NCI-H748 (cell line): Measurements from ENCODE around the gene GFOD2.
"Not testable (repeated sequence)": the region's sequence is repeated elsewhere in the genome, so short reads cannot be mapped to it uniquely, and the experiment has no call there.

Experiments
- DNase-seq: peaks from one replicate; lab custom pipeline; 2025; ENCODE audit not compliant: unreplicated experiment; lab: John Stamatoyannopoulos, UW

GFOD2 gene

DNA sequence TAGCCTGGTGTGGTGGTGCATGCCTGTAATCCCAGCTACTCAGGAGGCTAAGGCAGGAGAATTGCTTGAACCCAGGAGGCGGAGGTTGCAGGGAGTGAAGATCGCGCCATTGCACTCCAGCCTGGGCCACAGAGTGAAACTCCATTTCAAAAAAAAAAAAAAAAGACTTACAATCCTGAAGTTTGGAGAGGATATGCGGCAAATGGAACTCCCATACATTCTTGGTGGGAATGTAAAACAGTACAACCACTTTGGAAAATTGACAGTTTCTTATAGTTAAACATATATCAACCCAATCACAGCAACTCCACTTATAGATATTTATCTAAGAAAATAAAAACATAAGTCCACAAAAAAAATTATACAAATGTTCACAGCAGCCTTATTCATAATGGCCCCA lies 11.9 kb downstream of the GFOD2 start:
- no peak for DNase-seq

DNA sequence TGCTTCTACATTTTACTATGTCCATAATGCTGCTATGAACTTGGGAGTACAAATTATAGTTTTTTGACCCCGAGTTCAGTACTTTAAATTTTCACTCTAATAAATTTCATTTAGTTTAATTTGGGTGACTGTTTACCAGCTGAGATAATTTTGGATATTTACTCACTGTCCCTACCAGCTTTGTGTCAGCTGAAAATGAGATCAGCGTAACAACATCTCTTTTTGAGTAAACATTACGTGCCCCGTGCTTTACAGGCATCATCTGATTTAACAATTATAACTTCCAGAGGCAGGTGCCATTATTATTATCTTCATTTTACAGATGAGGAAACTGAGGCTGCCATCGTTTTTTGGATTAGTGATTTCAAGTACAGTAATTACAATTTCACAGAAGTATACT lies 15.0 kb downstream of the GFOD2 start:
- DNase-seq: no peak

- no peak for DNase-seq
Measured at GRCh38 chr16:67703626-67704025, 15.5 kb downstream of the GFOD2 start.

DNA sequence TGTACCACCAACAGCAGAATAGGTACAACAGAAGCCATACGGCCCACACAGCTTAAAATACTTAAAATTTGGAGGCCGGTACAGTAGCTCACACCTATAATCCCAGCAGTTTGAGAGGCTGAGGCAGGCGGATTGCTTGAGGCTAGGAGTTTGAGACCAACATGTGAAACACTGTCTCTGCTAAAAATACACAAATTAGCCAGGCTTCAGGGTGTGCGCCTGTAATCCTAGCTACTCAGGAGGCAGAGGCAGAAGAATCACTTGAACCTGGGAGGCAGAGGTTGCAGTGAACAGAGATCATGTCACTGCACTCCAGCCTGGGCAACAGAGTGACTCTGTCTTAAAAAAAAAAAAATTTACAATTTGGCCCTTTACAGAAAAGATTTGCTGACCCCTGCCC lies 17.0 kb downstream of the GFOD2 start:
- DNase-seq: no peak

- no peak for DNase-seq
Measured at GRCh38 chr16:67701420-67701819, 17.7 kb downstream of the GFOD2 start.

GRCh38 chr16:67699265-67699664 lies 19.9 kb downstream of the GFOD2 start:
- no peak for DNase-seq

GRCh38 chr16:67697422-67698185 lies 21.5 kb downstream of the GFOD2 start:
- DNase-seq: no peak

- DNase-seq: no peak
Measured at GRCh38 chr16:67694611-67695010, 24.5 kb downstream of the GFOD2 start.

DNA sequence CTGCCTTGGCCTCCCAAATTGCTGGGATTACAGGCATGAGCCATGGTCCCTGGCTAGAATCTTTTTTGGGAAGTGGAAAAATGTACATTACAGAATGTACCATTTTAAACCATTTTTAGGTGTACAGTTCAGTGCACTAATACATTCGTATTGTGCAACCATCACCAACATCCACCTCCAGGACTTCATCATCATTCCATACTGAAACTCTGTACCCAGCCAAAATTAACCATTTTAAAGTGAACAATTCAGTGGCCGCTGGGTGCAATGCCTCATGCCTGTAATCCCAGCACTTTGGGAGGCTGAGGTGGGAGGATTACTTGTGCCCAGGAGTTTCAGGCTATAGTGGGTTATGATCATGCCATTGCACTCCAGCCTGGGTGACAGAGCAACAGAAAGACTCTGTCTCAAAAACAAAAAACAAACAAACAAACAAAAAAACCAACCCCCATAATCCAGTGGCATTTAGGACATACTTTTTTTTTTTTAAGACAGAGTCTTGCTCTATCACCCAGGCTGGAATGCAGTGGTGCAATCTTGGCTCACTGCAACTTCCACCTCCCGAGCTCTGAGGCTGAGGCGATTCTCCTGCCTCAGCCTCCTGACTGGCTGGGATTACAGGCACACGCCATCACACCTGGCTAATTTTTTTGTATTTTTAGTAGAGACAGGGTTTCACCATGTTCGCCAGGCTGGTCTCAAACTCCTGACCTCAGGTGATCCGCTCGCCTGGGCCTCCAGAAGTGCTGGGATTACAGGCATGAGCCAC lies 25.4 kb downstream of the GFOD2 start:
- not testable (repeated sequence) for DNase-seq

GRCh38 chr16:67685388-67686112 lies 33.6 kb downstream of the GFOD2 start:
- no peak for DNase-seq

- no peak for DNase-seq
Measured at GRCh38 chr16:67683767-67684166, 35.3 kb downstream of the GFOD2 start.

DNA sequence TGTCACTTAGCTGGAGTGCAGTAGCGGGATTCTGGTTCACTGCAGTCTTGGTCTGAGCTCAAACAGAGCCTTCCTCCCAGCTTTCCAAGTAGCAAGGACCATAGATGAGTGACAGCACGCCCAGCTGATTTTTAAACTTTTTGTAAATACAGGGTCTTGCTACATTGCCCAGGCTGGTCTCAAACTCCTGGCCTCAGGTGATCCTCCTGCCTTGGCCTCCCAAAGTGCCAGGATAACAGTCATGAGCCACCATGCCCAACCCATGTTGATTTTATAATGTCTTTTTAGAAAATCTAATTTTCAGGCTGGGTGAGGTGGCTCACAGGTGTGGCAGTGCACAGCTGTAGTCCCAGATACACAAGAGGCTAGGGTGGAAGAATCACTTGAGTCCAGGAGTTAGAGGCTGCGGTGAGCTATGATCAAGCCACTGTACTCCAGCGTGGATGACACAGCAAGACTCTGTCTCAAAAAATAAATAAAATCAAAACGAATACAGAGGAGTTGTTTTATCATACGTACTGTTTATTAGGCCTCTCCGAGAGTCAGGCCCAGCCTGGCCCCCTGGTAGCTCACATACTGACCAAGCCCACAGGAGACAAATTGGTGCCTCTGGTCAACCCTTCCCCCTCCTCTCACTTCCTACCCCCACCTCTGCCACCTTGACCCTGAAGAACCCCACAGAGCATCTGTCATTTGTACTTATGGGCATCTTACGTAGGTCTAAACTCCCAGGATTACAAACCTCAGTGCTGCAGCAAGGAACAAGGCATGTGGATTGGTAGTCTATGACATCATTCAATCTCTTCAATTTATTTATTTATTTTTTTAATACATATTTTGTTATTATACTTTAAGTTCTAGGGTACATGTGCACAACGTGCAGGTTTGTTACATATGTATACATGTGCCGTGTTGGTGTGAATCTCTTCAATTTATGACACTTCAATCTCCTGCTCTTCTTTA lies 38.9 kb downstream of the GFOD2 start:
- no peak for DNase-seq

DNA sequence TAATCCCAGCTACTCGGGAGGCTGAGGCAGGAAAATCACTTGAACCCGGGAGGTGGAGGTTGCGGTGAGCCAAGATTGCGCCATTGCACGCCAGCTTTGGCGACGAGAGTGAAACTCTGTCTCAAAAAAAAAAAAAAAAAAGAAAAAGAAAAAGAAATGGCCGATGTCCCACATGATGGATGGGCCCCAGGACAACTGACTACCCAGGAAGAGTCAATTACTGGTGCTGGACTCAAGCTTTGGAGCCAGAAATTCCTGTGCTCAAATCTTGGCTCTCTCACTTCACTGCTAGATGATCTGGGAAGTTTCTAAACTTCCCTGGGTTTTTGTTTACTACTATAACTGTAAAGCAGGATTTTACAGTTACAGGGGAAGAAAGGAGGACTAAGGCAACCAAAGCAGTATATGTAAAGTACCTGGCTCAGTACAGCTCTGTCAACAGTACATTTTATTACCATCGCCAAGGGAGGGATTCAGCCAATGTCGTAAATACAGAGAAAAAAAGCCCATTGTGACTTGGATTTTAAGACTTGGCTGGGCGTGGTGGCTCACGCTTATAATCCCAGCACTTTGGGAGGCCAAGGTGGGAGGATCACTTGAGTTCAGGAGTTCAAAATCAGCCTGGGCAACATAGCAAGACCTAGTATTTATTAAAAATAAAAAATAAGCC lies 40.6 kb downstream of the GFOD2 start:
- no peak for DNase-seq

GRCh38 chr16:67677712-67678111 lies 41.4 kb downstream of the GFOD2 start:
- no peak for DNase-seq

- DNase-seq: no peak
Measured at GRCh38 chr16:67676939-67677338, 42.2 kb downstream of the GFOD2 start.

DNA sequence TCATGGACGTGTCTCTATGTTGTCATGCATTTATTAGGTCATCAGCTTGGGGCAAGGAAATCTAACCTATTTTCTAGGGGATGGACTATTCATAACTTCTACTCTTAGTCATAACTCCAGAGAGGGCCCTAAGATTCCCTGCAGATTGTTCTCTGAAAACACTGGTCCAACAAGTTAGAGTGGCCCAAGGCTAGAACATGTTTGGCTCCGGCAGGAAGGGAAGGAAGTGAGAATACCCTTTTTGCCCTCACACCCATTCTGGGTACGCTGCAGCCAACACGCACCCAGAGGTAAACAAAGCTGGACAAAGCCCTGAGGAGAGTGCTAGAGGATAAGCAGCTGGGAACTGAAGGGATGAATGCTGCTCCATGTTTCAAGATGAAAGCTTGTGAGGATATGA lies 42.6 kb downstream of the GFOD2 start:
- DNase-seq: no peak

DNA sequence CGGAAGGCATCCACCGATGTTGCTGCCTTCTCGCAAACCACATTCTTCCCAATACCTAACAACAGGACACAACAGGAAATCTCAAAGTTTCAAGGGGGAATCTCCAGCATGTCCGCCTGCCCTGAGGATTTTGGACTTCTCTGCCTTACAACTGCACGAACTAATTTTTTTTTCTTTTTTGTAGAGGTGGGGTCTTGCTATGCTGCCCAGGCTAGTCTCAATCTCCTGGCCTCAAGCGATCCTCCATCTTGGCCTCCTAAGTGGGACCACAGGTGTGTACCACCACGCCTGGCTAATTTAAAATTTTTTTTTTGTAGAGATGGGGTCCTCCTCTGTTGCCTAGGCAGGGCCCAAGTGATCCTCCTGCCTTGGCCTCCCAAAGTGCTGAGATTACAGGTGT lies 43.1 kb downstream of the GFOD2 start:
- DNase-seq: no peak

- no peak for DNase-seq
Measured at GRCh38 chr16:67675579-67675935, 43.6 kb downstream of the GFOD2 start.

DNA sequence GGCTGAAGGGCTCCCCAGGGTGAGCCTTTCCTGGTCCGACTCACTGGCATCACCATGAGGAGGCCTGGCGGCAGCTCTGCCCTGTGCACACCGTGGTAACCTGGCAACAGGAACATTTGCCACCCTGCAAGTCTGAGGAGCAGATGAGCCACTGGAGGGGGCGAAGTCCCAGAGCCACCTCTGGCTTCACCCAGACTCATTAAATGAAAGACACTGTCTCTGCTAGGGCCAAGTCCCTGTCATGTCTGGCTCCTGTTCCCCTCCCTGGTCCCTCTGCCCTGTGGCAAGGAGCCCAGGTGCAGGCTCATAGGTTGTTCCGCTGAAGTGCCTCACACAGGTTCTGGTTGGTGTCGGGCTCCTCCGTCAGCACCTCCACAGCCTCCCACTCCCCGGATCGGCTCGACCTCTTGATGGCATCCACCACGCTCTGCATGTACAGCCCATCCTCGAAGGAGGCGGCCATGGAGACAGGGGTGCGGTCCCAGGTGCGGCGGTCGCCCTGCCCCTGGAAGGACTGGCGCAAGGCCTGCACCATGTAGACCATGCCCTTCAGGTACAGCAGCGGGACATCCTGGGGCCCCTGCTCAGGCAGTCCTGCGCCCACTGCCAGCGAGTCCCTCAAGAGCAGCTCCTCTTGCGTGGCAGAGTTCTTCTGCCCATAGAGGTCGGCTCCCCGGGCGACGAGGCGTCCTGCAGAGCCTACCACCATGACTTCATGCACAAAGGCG lies 44.1 kb downstream of the GFOD2 start:
- DNase-seq: no peak
